ENCODE measurements around the gene USP34.

DNA sequence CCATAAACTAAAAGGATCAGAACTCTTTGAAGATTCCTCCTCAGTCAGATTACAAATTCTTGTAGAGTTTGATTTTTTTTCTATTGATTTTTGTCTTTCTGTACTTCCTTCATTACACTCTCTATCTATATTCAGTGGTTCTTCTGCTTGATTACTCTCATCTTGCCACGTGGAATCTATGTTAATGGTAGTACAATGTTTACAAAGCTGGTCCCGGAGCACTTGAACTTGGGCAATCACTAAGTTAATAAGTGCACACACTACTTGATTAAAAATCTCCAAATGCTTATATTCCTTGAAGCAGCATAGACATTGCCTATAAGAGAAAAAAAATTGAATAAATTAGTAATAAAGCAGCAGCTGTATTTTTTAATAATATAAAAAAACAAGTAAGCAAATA, 65.1 kb downstream of the USP34 start:
- no peak for TF ChIP-seq POLR2AphosphoS5 (IDR thresholded peaks at IDR 0.05; ENCODE audit: low read depth, low read length)
- TF ChIP-seq CREB1 (IDR thresholded peaks at IDR 0.05), result no peak
- TF ChIP-seq KDM5A (IDR thresholded peaks at IDR 0.05; ENCODE audit: low read length), result no peak
- TF ChIP-seq, protein P1, sequence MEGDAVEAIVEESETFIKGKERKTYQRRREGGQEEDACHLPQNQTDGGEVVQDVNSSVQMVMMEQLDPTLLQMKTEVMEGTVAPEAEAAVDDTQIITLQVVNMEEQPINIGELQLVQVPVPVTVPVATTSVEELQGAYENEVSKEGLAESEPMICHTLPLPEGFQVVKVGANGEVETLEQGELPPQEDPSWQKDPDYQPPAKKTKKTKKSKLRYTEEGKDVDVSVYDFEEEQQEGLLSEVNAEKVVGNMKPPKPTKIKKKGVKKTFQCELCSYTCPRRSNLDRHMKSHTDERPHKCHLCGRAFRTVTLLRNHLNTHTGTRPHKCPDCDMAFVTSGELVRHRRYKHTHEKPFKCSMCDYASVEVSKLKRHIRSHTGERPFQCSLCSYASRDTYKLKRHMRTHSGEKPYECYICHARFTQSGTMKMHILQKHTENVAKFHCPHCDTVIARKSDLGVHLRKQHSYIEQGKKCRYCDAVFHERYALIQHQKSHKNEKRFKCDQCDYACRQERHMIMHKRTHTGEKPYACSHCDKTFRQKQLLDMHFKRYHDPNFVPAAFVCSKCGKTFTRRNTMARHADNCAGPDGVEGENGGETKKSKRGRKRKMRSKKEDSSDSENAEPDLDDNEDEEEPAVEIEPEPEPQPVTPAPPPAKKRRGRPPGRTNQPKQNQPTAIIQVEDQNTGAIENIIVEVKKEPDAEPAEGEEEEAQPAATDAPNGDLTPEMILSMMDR (IDR thresholded peaks at IDR 0.05; ENCODE audit: control extremely low read depth in 1 of 3, insufficient read depth in 1 of 3, low read depth in 1 of 3, low read length in 3 of 3), result no peak
- TF ChIP-seq JUN (IDR thresholded peaks at IDR 0.05; ENCODE audit: low read depth, low read length), result no peak
- no peak for TF ChIP-seq EZH2 (IDR thresholded peaks at IDR 0.05; ENCODE audit: low read depth, low read length, severe bottlenecking)
- no peak for TF ChIP-seq RBBP5 (IDR thresholded peaks at IDR 0.05; ENCODE audit: borderline replicate concordance, low read depth, low read length)
- TF ChIP-seq, protein P2, sequence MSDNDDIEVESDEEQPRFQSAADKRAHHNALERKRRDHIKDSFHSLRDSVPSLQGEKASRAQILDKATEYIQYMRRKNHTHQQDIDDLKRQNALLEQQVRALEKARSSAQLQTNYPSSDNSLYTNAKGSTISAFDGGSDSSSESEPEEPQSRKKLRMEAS (IDR thresholded peaks at IDR 0.05), result no peak

All from H1 (cell line).